Epithelial cell of esophagus (primary cell): ENCODE measurements around the gene TTLL1.

Experiments
- DNase-seq: peaks from one replicate; pipeline ENCODE4 v3.0.0; 2010; ENCODE audit warnings: low read depth
- H3K4me3 ChIP-seq: 2 replicates; pipeline ENCODE4 v1.5.1; 2011; ENCODE audit warnings: mild to moderate bottlenecking, low read length, control low read depth
- TF ChIP-seq, protein P1 (sequence below): IDR thresholded peaks from 2 replicates; pipeline ENCODE4 v1.5.1; 2011; ENCODE audit warnings: low read depth, mild to moderate bottlenecking, low read length, control low read depth, inconsistent platforms; ENCODE audit not compliant: insufficient read depth; ENCODE audit errors: missing control alignments

Gene TTLL1

DNA sequence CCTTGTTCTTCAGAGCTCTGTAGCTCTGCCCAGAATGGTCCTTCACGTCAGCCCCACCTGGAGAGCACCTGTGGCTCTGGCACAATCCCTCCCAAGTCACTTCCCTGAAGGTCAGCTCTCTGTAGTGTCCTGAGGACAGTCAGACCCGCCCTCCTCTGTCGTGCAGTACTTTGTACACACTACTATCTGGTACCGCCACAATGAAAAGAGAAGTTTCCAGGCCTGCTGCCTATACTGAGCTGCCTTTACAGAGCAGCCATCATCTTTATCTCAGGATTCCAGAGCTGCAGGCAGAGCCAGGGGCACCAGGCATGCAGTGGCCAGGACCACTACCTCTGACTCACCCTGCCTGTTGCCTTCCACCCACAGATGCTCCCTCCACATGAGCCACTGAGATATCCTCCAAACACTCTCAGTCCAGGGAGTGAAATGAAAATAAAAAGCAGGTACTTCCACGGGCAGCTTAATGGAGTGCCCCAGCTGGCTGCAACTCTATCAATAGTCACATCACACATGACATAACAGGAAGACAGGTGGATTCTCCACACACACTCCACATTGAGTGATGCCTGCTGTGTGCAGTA, 81.6 kb downstream of the TTLL1 start:
- TF ChIP-seq, protein P1, sequence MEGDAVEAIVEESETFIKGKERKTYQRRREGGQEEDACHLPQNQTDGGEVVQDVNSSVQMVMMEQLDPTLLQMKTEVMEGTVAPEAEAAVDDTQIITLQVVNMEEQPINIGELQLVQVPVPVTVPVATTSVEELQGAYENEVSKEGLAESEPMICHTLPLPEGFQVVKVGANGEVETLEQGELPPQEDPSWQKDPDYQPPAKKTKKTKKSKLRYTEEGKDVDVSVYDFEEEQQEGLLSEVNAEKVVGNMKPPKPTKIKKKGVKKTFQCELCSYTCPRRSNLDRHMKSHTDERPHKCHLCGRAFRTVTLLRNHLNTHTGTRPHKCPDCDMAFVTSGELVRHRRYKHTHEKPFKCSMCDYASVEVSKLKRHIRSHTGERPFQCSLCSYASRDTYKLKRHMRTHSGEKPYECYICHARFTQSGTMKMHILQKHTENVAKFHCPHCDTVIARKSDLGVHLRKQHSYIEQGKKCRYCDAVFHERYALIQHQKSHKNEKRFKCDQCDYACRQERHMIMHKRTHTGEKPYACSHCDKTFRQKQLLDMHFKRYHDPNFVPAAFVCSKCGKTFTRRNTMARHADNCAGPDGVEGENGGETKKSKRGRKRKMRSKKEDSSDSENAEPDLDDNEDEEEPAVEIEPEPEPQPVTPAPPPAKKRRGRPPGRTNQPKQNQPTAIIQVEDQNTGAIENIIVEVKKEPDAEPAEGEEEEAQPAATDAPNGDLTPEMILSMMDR: no peak
- peak; percentile 30 for DNase-seq
- H3K4me3 ChIP-seq: no peak overlapping the region

DNA sequence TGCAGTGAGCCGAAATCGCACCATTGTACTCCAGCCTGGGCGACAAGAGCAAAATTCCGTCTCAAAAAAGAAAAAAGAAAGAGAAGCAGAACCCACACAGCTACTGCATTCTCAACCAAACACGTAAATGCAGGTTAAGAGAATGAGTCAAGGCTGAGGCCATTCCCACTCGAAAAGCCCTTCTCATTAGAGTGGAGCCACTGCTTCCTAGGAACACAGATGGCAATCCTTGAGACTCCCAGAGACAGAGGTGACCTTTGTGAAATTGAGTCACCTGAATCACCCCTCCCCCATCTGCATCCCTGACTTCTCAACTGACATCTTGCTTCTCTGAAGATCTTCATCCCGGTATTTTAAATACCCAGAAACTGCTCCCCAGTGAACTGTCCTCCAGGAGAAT, 82.4 kb downstream of the TTLL1 start:
- TF ChIP-seq, protein P1: no peak
- no peak overlapping the region for H3K4me3 ChIP-seq
- no peak for DNase-seq

DNA sequence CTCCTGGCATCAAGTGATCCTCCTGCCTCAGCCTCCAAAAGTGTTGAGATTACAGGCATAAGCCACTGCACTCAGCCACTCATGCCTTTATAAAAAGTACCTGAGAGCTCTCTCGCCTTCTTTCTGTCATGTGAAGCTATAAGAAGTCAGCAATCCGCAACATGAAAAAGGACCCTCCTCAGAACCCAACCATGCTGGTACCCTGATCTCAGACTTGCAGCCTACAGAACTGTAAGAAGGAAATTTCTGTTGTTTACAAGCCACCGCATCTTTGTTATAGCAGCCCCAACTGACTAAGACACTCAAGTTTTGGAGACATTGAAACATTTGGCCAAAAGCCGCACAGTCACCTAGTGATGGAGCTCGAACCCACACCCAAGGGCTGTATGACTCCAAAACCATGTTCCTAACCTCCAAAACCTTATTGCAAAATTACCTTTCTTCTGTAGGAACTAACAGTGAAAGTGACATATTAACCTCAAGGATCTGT, 83.1 kb downstream of the TTLL1 start:
- TF ChIP-seq, protein P1: no peak
- no peak for DNase-seq
- no peak overlapping the region for H3K4me3 ChIP-seq

DNA sequence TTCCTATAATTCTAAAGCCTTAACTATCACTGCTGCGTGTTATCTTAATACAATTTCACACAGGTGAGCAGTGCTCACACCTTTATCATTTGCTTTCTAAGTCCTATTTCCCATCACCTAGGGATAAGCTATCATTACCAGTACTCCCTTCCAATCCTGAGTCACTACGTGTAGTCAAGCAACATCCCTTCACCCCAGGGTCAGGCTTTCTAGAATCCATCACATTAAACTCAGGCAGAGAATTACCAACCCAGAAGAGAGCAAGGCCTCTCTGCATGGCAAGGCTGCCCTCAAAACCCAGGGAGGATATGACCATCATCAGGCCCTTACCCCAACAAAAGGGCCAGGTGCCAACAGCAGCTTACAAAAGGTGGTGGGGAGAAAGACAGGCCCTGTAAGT, 84.1 kb downstream of the TTLL1 start:
- no peak for DNase-seq
- TF ChIP-seq, protein P1: no peak
- H3K4me3 ChIP-seq: no peak overlapping the region

DNA sequence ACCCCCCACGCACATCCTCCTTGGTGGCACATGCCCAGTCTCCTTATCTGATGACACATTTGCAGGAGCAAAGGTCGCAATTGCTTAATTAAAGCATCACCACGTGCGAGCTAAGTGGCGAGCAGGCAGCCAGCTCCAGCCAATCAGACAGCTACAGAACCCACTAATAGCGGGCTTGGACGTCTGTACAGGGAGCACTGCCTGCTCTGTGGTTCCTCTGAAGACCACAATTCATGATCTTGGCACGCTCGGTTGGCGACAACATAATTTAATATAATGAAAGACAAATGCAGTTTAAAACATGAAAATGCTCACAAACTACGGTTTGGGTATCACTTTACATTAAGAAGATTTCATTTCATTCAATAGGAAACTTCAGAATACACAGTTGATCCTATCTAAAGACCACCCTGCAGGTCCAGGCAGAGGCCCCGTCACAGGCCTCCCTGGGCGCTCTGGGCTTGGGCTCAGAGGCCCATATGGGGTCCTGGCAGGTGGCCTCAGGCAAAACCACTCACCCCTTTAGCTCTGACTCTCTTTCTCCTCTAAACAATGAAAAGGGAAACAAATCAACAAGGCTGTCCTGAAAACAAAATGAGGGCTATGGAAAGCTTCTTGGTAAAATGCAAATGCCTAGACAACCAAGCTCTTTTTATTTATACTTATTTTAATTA, 84.7 kb downstream of the TTLL1 start:
- DNase-seq: no peak
- TF ChIP-seq, protein P1: no peak
- no peak overlapping the region for H3K4me3 ChIP-seq

DNA sequence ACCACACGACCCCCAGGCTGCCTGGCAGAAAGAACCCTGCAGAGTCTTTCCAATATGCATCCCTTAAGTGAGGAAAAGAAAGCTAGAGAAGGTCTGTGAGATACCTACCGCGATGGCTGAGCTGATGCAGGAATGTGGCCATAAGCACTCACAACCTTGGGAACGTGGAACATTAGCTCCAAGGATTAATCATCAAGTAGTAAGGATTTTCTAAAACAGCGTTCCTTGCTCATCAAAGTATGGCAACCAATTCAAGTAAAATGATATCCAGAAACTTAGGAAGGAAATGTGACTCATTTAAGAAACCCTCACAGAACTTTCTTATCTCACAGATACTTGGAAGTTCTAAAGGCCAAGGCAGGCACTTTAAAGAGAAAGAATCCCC, 87.0 kb downstream of the TTLL1 start:
- TF ChIP-seq, protein P1: no peak
- DNase-seq: peak; percentile 85
- H3K4me3 ChIP-seq: no peak overlapping the region
